Skeletal muscle satellite cell (primary cell): ENCODE measurements around the gene PPAN.
A peak's percentile ranks its signal among the peaks of the same experiment; 100 is the strongest.

Source experiments
- H3K27me3 ChIP-seq: 2 replicates; pipeline ENCODE4 v1.7.0; 2013; ENCODE audit warnings: low read length; ENCODE audit not compliant: control insufficient read depth, insufficient read depth
- H3K36me3 ChIP-seq: 2 replicates; pipeline ENCODE4 v1.7.0; 2013; ENCODE audit warnings: mild to moderate bottlenecking, control low read depth, low read length; ENCODE audit not compliant: insufficient read depth
- H3K4me1 ChIP-seq: 2 replicates; pipeline ENCODE4 v1.7.0; 2013; ENCODE audit warnings: low read length; ENCODE audit not compliant: control insufficient read depth, insufficient read depth
- H3K4me2 ChIP-seq: 2 replicates; pipeline ENCODE4 v1.7.0; 2013; ENCODE audit warnings: mild to moderate bottlenecking, low read length
- H3K4me3 ChIP-seq: 2 replicates; pipeline ENCODE4 v1.7.0; 2013; ENCODE audit warnings: low read length
- H3K9ac ChIP-seq: 2 replicates; pipeline ENCODE4 v1.7.0; 2013; ENCODE audit warnings: mild to moderate bottlenecking, low read depth, low read length, moderate library complexity
- H3K9me3 ChIP-seq: replicated peaks from 2 replicates; pipeline ENCODE4 v1.7.0; 2013; ENCODE audit warnings: mild to moderate bottlenecking, control low read depth, low read length
- small RNA-seq: library from RNA; depleted of rRNA; stranded (forward); fragments of <200 nt; gene quantifications from one replicate; pipeline ENCODE3, GENCODE V24; 2012

Gene PPAN

GRCh38 chr19:10151521-10151920, 45.4 kb downstream of the PPAN start:
- H3K4me1 ChIP-seq, result no peaks in the 10 kb centered on the region

GRCh38 chr19:10152100-10152499, 45.9 kb downstream of the PPAN start:
- no peak overlapping the region for H3K9ac ChIP-seq
- H3K9me3 ChIP-seq, result no peaks in the 10 kb centered on the region
- no peaks in the 10 kb centered on the region for H3K4me1 ChIP-seq
- no peaks in the 10 kb centered on the region for H3K27me3 ChIP-seq
- peaks cover 79% of the 10 kb centered on the region for H3K36me3 ChIP-seq
- no peak overlapping the region for H3K4me3 ChIP-seq
- no peak overlapping the region for H3K4me2 ChIP-seq

More at GRCh38 chr19:10151521-10151920, 45.4 kb downstream of the PPAN start:
- Histone ChIP-seq H3K9me3 (no peaks in the 10 kb centered on the region), H3K36me3 (peaks cover 78% of the 10 kb centered on the region), H3K9ac (no peak overlapping the region), H3K27me3 (no peaks in the 10 kb centered on the region), H3K4me3 (no peak overlapping the region), H3K4me2 (no peak overlapping the region)

- Histone ChIP-seq H3K9me3 (no peaks in the 10 kb centered on the region), H3K4me2 (no peak overlapping the region), H3K36me3 (peaks cover 93% of the 10 kb centered on the region), H3K4me3 (no peak overlapping the region), H3K27me3 (no peaks in the 10 kb centered on the region), H3K9ac (no peak overlapping the region), H3K4me1 (no peaks in the 10 kb centered on the region)
Measured at GRCh38 chr19:10155839-10156238, 49.7 kb downstream of the PPAN start.

GRCh38 chr19:10158071-10158470, 51.9 kb downstream of the PPAN start:
- no peaks in the 10 kb centered on the region for H3K9me3 ChIP-seq
- H3K4me1 ChIP-seq, result no peaks in the 10 kb centered on the region
- no peak overlapping the region for H3K4me3 ChIP-seq
- H3K27me3 ChIP-seq, result no peaks in the 10 kb centered on the region
- peaks cover 79% of the 10 kb centered on the region for H3K36me3 ChIP-seq
- no peak overlapping the region for H3K9ac ChIP-seq
- no peak overlapping the region for H3K4me2 ChIP-seq

- H3K9ac ChIP-seq, result no peak overlapping the region
- no peak overlapping the region for H3K4me2 ChIP-seq
- peaks cover 80% of the 10 kb centered on the region for H3K36me3 ChIP-seq
- no peaks in the 10 kb centered on the region for H3K9me3 ChIP-seq
- H3K4me3 ChIP-seq, result no peak overlapping the region
- H3K27me3 ChIP-seq, result no peaks in the 10 kb centered on the region
- H3K4me1 ChIP-seq, result no peaks in the 10 kb centered on the region
Measured at GRCh38 chr19:10158485-10158884, 52.3 kb downstream of the PPAN start.

- H3K4me3 ChIP-seq, result no peak overlapping the region
- no peaks in the 10 kb centered on the region for H3K27me3 ChIP-seq
- peaks cover 77% of the 10 kb centered on the region for H3K36me3 ChIP-seq
- no peaks in the 10 kb centered on the region for H3K9me3 ChIP-seq
- no peak overlapping the region for H3K4me2 ChIP-seq
- H3K9ac ChIP-seq, result no peak overlapping the region
- no peaks in the 10 kb centered on the region for H3K4me1 ChIP-seq
Measured at GRCh38 chr19:10159610-10160009, 53.4 kb downstream of the PPAN start.

Small RNA genes lying within 50 kb of the gene (small RNA-seq; reads per million reads assigned to genes)
- gene SNORD105 (25.9 reads per million, percentile 94 among the genes with 10 or more reads in this experiment), gene SNORD105B (229 reads per million, percentile 98 among the genes with 10 or more reads in this experiment)
